Progenitor cell of endocrine pancreas (in vitro differentiated cells): ENCODE measurements around the gene MYO15A. TPM values are rescaled to one million over a fixed set of nuclear protein-coding genes. Genes with fewer than 3 reads are reported as not detected.

ENCODE experiments used
- DNase-seq: peaks from one replicate; pipeline ENCODE4 v3.0.0; 2021; ENCODE audit warnings: low spot score; ENCODE audit not compliant: unreplicated experiment
- H3K27ac Mint-ChIP-seq: 2 replicates; pipeline ENCODE4 v1.8.0; 2021; ENCODE audit warnings: mild to moderate bottlenecking, moderate library complexity, mixed read lengths
- H3K27me3 Mint-ChIP-seq: 2 replicates; pipeline ENCODE4 v1.8.0; 2021; ENCODE audit warnings: mixed read lengths
- H3K36me3 Mint-ChIP-seq: 2 replicates; pipeline ENCODE4 v1.8.0; 2022; ENCODE audit warnings: mixed read lengths; ENCODE audit not compliant: insufficient read depth
- H3K4me1 Mint-ChIP-seq: 2 replicates; pipeline ENCODE4 v1.8.0; 2021; ENCODE audit warnings: low read depth, mixed read lengths
- H3K4me3 Mint-ChIP-seq: 2 replicates; pipeline ENCODE4 v1.8.0; 2021; ENCODE audit warnings: low read depth, mild to moderate bottlenecking, moderate library complexity, mixed read lengths
- H3K9me3 Mint-ChIP-seq: 2 replicates; pipeline ENCODE4 v1.8.0; 2021; ENCODE audit warnings: low read depth, mixed read lengths
- total RNA-seq: library from RNA; stranded (reverse); gene quantifications from 2 replicates; pipeline ENCODE4 v1.2.1, GENCODE V29; 2021
- TF ChIP-seq, protein P1 (sequence below): fragments of 200-600 bp; sonication (generic); IDR thresholded peaks from one replicate; pipeline ENCODE4 v1.5.0; 2021; ENCODE audit warnings: antibody characterized with exemption, mild to moderate bottlenecking; ENCODE audit not compliant: unreplicated experiment

MYO15A gene
- total RNA-seq, 1 donor from 2014 or later: 3.3 TPM

DNA sequence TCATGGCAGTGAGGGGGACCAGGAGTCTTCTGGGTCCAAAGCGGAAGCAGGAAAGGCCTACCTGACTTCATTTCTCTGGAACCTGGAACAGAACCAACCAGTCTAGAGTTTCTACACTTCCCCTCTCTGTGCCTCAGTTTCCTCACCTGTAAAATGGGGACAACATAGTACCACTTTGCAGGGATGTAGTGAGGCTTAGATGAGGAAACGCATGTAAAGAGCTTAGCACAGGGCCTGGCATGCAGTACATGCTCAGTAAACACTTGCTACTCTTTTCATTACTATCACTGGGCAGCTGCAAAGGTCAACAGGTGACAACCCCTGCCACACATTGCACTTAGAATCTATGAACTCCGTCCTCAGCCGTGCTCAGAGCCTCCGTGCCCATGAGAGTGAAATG lies 24.2 kb downstream of the MYO15A start:
- DNase-seq: no peak
- Mint-ChIP-seq H3K27ac (no peak overlapping the region), H3K27me3 (peaks cover 13% of the 10 kb centered on the region), H3K36me3 (no peaks in the 10 kb centered on the region), H3K9me3 (no peaks in the 10 kb centered on the region), H3K4me3 (no peak overlapping the region), H3K4me1 (no peaks in the 10 kb centered on the region)
- TF ChIP-seq, protein P1, sequence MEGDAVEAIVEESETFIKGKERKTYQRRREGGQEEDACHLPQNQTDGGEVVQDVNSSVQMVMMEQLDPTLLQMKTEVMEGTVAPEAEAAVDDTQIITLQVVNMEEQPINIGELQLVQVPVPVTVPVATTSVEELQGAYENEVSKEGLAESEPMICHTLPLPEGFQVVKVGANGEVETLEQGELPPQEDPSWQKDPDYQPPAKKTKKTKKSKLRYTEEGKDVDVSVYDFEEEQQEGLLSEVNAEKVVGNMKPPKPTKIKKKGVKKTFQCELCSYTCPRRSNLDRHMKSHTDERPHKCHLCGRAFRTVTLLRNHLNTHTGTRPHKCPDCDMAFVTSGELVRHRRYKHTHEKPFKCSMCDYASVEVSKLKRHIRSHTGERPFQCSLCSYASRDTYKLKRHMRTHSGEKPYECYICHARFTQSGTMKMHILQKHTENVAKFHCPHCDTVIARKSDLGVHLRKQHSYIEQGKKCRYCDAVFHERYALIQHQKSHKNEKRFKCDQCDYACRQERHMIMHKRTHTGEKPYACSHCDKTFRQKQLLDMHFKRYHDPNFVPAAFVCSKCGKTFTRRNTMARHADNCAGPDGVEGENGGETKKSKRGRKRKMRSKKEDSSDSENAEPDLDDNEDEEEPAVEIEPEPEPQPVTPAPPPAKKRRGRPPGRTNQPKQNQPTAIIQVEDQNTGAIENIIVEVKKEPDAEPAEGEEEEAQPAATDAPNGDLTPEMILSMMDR: no peak

DNA sequence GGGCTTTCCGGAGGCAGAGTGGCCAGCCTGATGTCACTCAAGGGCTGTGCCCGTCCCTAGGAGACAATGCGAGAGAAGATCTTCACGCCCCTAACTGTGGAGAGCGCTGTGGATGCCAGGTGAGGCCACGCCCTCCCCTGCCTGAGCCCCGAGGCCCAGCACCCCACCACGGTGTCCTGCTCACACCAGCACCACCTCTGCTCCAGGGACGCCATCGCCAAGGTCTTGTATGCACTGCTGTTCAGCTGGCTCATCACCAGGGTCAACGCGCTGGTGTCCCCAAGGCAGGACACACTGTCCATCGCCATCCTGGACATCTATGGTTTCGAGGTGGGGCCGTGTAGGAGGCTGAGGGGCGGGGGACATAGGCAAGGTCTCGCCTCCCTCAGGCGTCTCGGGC lies 27.8 kb downstream of the MYO15A start:
- Mint-ChIP-seq H3K36me3 (no peaks in the 10 kb centered on the region), H3K4me3 (no peak overlapping the region), H3K9me3 (no peaks in the 10 kb centered on the region), H3K27ac (no peak overlapping the region), H3K27me3 (peaks cover 10% of the 10 kb centered on the region), H3K4me1 (peaks cover 7% of the 10 kb centered on the region)
- no peak for DNase-seq
- TF ChIP-seq, protein P1: no peak

DNA sequence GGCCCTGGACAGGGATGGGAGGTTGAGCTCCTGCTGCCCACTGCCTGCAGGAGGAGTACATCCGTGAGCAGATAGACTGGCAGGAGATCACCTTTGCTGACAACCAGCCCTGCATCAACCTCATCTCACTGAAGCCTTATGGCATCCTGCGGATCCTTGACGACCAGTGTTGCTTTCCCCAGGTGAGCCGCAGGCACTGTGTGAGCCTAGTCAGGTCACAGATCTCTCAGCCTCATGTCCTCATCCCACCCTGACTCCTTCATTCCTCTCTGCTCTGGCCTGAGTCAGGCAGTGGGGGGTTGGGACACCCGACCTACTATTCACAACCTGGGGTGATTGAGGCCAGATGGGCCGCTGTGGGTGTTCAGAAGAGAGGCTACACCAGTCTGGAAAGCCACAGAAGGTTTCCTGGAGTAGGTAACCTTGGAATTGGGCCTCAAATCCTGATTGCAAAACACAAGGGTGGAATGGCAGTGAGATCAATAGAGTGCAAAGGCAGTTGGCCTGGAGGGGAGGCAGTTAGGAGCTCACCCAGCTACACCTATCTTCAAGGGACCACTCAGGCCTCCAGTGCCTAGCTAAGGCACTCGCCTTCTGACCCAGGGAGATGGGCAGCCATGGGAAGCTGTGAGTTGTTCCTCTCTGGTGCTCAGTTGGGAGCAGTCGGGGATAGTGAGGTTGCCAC lies 29.7 kb downstream of the MYO15A start:
- Mint-ChIP-seq H3K27ac (no peak overlapping the region), H3K27me3 (peaks cover 6% of the 10 kb centered on the region), H3K4me3 (no peak overlapping the region), H3K9me3 (no peaks in the 10 kb centered on the region), H3K4me1 (peaks cover 7% of the 10 kb centered on the region), H3K36me3 (no peaks in the 10 kb centered on the region)
- no peak for DNase-seq
- TF ChIP-seq, protein P1: no peak

DNA sequence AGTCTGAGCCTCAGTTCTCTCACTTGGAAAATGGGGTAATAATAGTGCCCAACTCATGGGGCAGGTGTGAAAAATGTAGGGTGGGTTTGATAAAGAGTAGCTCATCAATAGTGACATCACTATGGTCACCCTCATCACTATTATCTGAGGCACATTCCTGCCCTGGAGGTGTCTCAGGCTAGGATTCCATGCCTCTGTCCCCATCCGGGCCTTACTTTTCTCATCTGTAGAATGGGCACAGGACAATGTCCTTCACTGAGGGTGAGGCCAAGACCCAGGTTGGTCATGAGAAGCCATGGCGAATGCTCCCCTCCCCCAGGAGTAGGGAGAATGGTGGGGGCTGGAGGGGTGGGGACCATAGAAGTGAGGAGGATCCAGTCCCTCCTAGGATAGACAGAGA lies 30.5 kb downstream of the MYO15A start:
- Mint-ChIP-seq H3K27ac (no peak overlapping the region), H3K9me3 (no peaks in the 10 kb centered on the region), H3K36me3 (no peaks in the 10 kb centered on the region), H3K27me3 (peaks cover 6% of the 10 kb centered on the region), H3K4me3 (no peak overlapping the region), H3K4me1 (peaks cover 7% of the 10 kb centered on the region)
- DNase-seq: no peak
- TF ChIP-seq, protein P1: no peak

DNA sequence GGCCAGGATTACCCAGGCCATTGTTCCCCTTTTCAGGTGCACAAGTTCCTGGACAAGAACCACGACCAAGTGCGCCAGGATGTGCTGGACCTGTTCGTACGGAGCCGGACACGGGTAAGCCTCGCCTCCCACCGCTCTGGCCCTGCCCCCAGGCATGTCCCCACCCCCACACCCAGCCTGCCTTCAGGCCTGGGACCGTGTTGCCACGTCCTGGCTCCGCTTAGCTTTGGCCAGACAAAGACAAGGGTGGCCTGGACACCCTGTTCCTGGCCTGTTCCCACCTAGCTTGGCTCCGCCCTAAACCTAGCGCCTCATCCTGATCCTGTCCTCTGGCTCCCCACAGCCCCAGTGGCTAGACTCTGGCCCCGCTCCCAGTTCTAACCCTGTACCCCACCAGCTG lies 30.9 kb downstream of the MYO15A start:
- no peak for DNase-seq
- peaks cover 7% of the 10 kb centered on the region for H3K4me1 Mint-ChIP-seq
- H3K27me3 Mint-ChIP-seq: peaks cover 6% of the 10 kb centered on the region
- TF ChIP-seq, protein P1: no peak
- H3K36me3 Mint-ChIP-seq: no peaks in the 10 kb centered on the region
- peak overlapping the region; percentile 80 for H3K27ac Mint-ChIP-seq
- no peak overlapping the region for H3K4me3 Mint-ChIP-seq
- no peaks in the 10 kb centered on the region for H3K9me3 Mint-ChIP-seq
